Measurements from ENCODE around the gene RILPL2.
"Not testable (repeated sequence)": the region's sequence is repeated elsewhere in the genome, so short reads cannot be mapped to it uniquely, and the experiment has no call there.

The RILPL2 gene

GRCh38 chr12:123401753-123402683, 34.5 kb downstream of the RILPL2 start:
- DNase-seq: no peak

DNA sequence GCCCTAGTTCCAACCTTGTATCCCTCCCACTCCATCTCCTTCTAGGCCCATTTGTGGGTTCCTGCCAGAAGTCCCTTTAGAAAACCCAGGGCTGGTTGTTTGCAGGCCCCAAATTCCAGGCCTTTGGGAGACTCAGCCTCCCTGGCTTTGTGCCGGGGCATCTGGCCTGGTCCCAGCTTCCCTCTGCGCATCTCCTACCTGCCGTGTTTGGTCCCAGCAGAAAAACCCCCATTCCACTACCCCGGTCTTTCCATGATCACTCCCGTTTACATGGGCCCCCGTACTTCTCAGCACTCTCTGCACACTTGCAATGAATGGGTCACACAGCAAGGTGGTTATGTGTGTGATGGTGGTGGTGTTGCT, 37.2 kb downstream of the RILPL2 start:
- DNase-seq: no peak

GRCh38 chr12:123398550-123399254, 37.8 kb downstream of the RILPL2 start:
- no peak for DNase-seq

- no peak for DNase-seq
Observed at GRCh38 chr12:123398177-123398549, 38.3 kb downstream of the RILPL2 start.

DNA sequence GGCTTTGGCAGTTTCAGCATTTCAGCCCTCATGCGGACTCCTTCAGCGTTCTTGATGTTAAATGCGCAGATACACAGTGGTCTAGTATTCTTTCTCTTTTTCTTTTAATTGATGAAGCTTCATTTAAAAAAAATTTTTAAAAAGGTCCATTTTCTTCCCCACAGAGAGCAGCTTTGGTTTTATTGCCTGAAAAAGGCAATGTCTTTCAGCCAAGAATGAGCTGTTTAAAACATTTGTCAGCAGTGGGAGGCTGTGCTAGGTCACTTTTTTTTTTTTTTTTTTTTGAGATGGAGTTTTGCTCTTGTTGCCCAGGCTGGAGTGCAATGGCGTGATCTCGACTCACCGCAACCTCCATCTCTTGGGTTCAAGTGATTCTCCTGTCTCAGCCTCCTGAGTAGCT, 39.1 kb downstream of the RILPL2 start:
- DNase-seq: no peak

DNA sequence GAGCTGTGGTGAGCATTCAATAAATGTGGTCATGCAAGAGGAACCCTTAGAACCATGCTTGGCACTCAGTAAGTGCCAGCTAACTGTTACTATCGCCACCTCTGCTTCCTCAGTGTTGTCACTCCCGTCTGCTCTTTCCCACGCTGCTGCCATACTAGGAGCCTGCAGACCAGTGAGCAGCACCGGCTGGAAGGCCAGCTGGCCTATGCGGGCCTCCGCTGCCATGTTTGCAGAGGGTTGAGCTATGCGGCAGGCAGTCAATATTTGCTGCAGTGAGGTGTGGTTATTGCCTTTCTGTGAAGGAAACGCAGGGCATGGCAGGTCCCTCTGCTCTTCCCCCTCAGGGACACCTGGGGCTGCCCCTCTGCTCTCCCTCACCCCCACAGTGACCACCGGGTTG, 39.5 kb downstream of the RILPL2 start:
- DNase-seq: no peak

DNA sequence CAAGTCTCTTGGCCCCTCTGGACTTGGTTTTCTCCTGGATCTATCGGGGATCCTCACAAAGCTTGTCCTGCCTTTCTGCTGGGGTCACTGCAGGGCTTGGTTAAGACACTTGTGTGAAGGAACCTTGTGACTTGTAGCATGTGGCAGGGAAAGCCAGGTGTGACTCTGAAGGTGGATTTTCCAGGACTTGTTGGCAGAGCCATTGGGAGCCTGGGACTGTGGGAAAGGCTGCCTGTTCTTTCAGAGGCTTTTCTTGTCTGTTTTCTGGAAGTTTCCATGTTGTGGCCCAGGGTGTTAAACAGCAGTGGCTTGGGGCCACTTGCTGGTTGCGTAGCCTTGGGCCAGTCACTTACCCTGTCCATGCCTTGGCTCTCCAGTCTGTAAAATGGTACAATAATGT, 39.9 kb downstream of the RILPL2 start:
- DNase-seq: no peak

- DNase-seq: no peak
Observed at GRCh38 chr12:123395236-123395635, 41.2 kb downstream of the RILPL2 start.

- DNase-seq: no peak
Observed at GRCh38 chr12:123393747-123394146, 42.7 kb downstream of the RILPL2 start.

DNA sequence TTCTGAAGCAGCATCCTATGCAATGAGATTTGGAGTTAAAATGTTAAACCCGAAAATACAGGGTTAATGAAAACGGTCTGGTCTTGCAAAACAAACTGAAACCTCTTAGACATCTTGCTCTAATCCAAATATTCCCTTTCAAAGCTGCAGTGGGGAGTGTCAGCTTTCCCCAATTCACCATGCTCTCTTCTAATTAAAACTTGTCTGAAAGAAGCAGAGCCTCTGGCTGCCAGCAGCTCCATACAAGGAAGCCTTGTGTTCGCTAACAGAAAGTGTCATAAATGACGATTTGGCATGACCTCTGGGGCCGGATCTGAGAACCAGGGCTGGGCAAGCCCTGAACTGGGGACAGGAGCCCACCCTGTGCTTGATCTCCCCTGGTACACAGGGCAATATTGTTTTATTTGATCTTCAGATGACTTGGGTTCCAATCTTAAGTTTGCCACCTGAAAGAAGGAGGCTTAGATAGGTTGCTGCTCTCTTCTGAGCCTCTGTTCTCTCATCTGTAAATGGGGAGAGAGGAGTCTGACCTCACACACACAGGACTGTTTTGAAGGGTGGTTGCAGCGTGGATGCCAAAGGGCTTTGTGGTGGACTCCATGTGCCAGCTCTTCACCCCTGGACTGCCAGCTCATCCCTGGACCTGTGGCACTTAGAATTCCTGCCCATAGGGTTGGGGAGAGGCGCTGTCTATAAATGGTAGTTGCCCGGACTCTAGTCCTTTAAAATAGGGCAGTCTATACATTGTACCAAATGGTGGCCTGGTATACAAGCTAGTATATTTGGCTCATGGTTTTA, 44.7 kb downstream of the RILPL2 start:
- DNase-seq: no peak

DNA sequence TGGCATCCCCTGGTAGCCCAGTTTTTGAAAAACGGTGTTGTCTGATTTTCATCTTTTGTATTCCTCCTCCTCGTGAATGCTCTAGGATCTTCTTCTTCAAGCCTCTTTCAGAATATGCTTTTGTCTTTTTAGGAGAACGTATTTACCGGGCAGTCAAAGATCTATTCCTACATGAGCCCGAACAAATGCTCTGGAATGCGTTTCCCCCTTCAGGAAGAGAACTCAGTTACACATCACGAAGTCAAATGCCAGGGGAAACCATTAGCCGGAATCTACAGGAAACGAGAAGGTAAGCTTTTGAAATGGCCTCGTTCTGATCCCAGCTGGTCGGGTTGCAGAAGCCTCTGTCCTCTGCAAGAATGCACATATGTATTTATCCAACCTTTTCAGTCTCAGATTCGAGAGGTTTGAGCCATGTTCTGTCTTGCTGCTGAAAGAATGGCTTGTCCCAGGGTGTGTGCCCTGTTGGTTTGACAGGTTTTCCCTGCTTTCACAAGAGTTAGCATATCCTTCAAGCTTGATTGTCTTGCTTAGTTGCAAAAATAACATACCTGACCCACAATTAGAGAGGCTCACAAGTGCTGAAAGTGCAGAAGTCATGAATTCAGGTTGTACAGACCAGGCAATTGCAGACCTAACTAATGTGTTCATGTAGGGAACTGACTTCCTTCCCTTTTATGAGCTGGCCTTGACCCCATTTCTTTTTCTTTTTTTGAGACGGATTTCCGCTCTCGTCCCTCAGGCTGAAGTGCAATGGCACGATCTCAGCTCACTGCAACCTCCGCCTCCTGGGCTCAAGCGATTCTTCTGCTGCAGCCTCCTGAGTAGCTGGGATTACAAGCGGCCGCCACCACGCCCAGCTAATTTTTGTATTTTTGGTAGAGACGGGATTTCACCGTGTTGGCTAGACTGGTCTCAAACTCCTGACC, 45.7 kb downstream of the RILPL2 start:
- DNase-seq: no peak

DNA sequence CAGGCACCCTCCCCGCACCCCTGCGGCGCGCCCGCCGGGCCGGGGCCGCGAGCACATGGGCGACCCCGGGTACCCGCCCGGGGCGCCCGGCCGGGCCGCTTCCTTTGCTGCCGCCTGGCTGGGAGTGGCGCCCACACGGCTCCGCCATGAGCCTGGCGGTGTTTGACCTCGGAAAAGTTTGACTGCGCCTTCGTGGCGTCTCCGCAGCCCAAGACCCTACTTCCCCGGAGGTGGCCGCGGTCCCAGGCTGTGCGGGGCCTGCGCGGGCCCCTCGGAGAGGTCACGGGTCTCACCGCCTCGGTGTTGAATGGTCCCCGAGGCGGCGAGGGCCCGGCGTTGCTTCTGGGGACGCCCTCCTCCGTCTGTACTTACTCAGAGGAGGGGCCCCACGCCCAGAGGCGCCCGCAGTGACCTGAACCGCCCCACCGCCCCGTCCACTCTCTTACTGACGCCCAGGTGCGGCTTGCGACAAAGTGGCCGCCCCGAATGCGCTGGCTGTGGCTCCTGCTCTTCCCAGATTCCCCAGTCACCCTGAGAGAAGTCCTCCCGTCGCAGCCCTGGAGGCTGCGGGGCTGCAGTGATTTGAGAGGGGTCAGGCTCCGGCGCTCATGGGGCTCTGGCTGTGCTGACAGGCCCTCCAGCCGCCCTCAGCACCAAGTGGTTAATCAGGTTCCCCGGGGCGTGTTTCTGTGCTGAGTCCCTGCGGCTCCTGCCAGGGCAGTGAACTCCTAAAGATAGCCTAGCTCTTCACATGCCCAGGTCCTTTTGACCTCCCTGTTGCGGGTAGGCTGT, 46.7 kb downstream of the RILPL2 start:
- no peak for DNase-seq

DNA sequence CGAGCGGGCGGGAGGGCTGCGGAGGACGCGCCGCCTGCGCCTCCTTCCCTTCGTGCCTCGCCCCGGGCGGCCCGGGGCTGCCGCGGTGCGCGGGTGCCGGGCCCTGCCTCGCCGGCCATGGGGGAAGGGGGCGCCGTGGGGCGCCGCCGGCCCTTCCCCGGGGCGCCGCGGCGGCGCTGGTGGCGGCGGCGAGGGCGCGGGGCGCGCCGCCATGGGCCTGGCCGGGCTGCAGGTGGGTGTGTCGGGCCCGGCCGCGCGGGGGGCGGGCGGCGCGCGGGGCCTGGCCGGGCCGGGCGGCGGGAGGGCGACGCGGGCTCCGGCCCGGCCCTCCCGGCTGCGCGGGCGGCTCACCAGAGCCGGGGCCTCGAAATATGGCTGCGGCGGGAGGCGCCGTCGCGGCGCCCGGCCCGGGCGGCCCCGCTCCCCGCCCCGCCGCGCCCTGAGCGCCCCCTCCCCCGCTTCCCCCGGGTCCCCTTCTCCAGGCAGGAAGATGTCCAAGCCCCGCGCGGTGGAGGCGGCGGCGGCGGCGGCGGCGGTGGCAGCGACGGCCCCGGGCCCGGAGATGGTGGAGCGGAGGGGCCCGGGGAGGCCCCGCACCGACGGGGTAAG, 47.4 kb downstream of the RILPL2 start:
- no peak for DNase-seq

GRCh38 chr12:123388177-123388950, 48.1 kb downstream of the RILPL2 start:
- peak; percentile 29 for DNase-seq

DNA sequence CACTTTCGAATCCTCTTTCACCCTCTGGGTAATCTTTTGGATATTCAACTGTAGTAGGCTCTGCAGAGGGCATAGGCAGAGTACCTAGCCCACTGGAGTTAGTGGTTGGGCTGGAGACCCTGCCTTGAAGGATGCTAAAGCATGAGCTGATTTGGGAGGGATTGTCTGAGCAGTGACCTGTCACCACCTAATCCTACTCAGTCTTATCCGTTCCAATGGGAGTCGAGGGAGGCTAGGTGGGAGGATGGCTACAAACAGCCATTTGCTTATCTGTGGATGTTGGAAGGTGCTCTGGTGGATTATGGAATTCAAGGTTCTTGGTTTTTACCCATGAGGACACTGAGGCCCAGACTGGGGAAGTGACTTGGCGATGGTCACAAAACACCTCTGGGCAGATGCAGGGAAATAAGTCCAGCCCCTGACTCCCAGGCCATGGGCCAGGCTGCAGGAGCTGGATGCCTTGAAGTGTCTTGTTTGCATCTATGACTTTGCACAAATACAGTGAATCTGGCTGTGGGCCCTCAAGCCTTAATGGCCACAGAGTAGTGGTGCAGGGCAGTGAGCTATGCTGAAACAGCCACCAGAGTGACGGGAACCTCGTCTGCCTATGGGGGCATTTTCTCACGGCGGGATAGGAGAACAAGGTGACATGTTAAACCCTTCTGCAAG, 48.8 kb downstream of the RILPL2 start:
- DNase-seq: peak; percentile 26

DNA sequence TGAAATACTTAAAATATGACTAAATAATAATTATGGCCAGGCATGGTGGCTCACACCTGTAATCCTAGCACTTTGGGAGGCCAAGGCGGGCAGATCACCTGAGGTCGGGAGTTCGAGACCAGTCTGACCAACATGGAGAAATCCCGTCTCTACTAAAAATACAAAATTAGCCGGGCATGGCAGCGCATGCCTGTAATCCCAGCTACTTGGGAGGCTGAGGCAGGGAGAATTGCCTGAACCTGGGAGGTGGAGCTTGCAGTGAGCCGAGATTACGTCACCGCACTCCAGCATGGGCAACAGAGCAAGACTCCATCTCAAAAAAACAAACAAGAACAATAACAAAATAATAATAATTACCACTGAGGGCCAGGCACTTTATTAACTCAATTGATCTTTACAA, 50.9 kb downstream of the RILPL2 start:
- DNase-seq: not testable (repeated sequence)

DNA sequence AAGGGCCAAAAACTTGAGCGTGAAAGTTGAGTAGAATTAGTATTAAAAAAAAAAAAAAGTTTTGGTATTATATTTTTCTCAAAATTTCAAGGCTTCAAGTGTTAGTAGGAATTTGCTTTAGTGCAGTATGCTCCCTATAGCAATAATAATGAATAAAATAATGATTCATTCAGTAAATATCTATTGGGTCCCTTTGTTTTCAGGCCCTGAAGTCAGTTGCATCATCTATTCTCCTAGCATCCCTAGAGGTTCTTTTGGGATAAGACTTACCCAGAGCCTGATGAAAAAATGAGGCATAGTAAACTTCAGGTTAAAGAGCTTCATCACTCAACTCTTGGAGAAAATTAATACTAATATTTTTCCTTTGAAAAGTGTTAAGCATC, 51.5 kb downstream of the RILPL2 start:
- no peak for DNase-seq

- no peak for DNase-seq
Observed at GRCh38 chr12:123384318-123384993, 52.0 kb downstream of the RILPL2 start.

DNA sequence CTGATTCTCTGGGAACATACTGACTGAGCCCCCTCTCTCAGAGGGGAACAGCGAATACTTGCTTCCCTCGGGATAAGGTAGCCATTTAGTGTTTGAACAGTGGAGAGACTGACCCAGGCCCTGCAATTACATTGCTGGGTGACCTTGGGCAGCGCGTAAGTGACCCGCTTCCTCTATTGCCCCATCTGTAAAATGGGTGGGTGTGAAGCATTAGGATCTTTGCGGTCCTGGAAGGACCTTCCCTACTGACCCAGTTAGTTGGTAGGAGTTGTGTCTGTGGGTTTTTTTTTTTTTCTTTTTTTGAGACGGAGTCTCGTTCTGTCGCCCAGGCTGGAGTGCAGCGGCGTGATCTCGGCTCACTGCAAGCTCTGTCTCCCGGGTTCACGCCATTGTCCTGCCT, 53.8 kb downstream of the RILPL2 start:
- no peak for DNase-seq

Measured in GF-D8 (cell line).